Stomach (tissue), 9 donors: ENCODE results near the gene RHBG. TPM values are rescaled to one million over a fixed set of nuclear protein-coding genes. Genes with fewer than 3 reads are reported as not detected.

Source experiments
- DNase-seq, 2 donors: peaks; one replicate each; pipeline versions ENCODE4 v3.0.0 to v3.0.0-alpha.2; 2013 to 2019
- H3K27ac ChIP-seq, 5 donors: fragments of 200-600 bp in 4 of 5; sonication (generic) in 4 of 5; one replicate each; pipeline ENCODE4 v1.5.1; 2013 to 2019; ENCODE audit warnings: mild to moderate bottlenecking in 1 of 5, moderate library complexity in 1 of 5
- H3K27me3 ChIP-seq, 3 donors: fragments of 200-600 bp; sonication (generic); one replicate each; pipeline ENCODE4 v1.5.1; 2017 to 2019; ENCODE audit warnings: mixed run types in 1 of 3
- H3K36me3 ChIP-seq, 4 donors: fragments of 200-600 bp; sonication (generic); 1 replicate in 3 of 4; 2 replicates in 1 of 4; pipeline ENCODE4 v1.5.1; 2016 to 2019
- H3K4me1 ChIP-seq, 4 donors: fragments of 200-600 bp; sonication (generic); one replicate each; pipeline ENCODE4 v1.5.1; 2016 to 2019
- H3K4me3 ChIP-seq, 4 donors: fragments of 200-600 bp; sonication (generic) in 3 of 4; one replicate each; pipeline ENCODE4 v1.5.1; 2016 to 2019; ENCODE audit warnings: mild to moderate bottlenecking in 1 of 4
- H3K9me3 ChIP-seq, 4 donors: fragments of 200-600 bp; sonication (generic); one replicate each; pipeline ENCODE4 v1.5.1; 2016 to 2019
- CTCF ChIP-seq, 7 experiments: fragments of 450-650 bp in 4 of 7; fragments of 200-600 bp in 3 of 7; sonication (generic) in 3 of 7; IDR thresholded peaks; one replicate each; pipeline ENCODE4 v1.5.1; 2016 to 2019; ENCODE audit warnings: antibody characterized with exemption in 7 of 7, control low read depth in 2 of 7, mild to moderate bottlenecking in 1 of 7
- EP300 ChIP-seq: sonication (generic); formaldehyde crosslinking; IDR thresholded peaks from one replicate; pipeline ENCODE4 v1.6.1; 2017; ENCODE audit warnings: antibody characterized with exemption
- POLR2A ChIP-seq, 4 donors: fragments of 450-650 bp; IDR thresholded peaks; one replicate each; pipeline ENCODE4 v1.6.1; 2016; ENCODE audit warnings: antibody characterized with exemption in 4 of 4, control low read depth in 2 of 4, mild to moderate bottlenecking in 1 of 4, moderate library complexity in 1 of 4
- POLR2AphosphoS5 ChIP-seq, 3 donors: sonication (generic); formaldehyde crosslinking; IDR thresholded peaks; one replicate each; pipeline ENCODE4 v1.6.1; 2016; ENCODE audit warnings: antibody characterized with exemption in 3 of 3
- WGBS, 5 donors: extraction: QIAGEN DNeasy Blood & Tissue Kit in 3 of 5; methylation state at CpG; one replicate each; pipeline versions ENCODE4 v1.1.5 to v1.1.7; 2013 to 2018; 5-methylcytosine and 5-hydroxymethylcytosine counted together
- intact Hi-C: fragments of 100-400 bp; cut with DNase I; formaldehyde crosslinking; loops from one replicate; pipeline ENCODE4 v1.15.1; 2023; ENCODE audit warnings: low total_unique reads
- polyA plus RNA-seq, 3 donors: library from polyadenylated mRNA; stranded (reverse); fragments of 200-250 nt; gene quantifications; one replicate each; pipeline ENCODE4 v1.2.3, GENCODE V29; 2013
- total RNA-seq, 5 donors: library from RNA; depleted of rRNA; stranded (reverse); fragments of >200 nt; gene quantifications; one replicate each; pipeline versions ENCODE4 v1.1.0 to v1.2.3, GENCODE V29; 2014 to 2016
- donor health status: healthy with polysubstance abuse.
- donor health status: Bipolar disorder and iron deficiency.
- donor health status: healthy.

Gene RHBG
- total and polyA plus RNA-seq, 8 donors: 0.70 TPM; not detected in 7

GRCh38 chr1:156394835-156395461 is 25.9 kb downstream of the RHBG start:
- Histone ChIP-seq H3K27me3 (peaks cover 0 to 43% (median 21%) of the 10 kb centered on the region in 3 donors), H3K4me1 (no peaks in the 10 kb centered on the region), H3K9me3 (no peaks in the 10 kb centered on the region), H3K36me3 (no peaks in the 10 kb centered on the region), H3K4me3 (no peak overlapping the region), H3K27ac (no peak overlapping the region)
- intact Hi-C loops: no loop called here
- no peak for DNase-seq
- 71 to 78% (median 73%) methylated on average over 14 to 16 of the region's 16 CpGs for WGBS, 5 donors
- TF ChIP-seq POLR2AphosphoS5 (IDR thresholded peaks at IDR 0.05) (no peak), CTCF (IDR thresholded peaks at IDR 0.05) (no peak), EP300 (no peak), POLR2A (IDR thresholded peaks at IDR 0.05) (no peak)

GRCh38 chr1:156399355-156400125 is 30.5 kb downstream of the RHBG start:
- no peak for DNase-seq
- peaks cover 0 to 56% (median 20%) of the 10 kb centered on the region in 3 donors for H3K27me3 ChIP-seq
- intact Hi-C loops: no loop called here
- no peak overlapping the region for H3K4me3 ChIP-seq
- no peaks in the 10 kb centered on the region for H3K4me1 ChIP-seq
- no peak for TF ChIP-seq POLR2A (IDR thresholded peaks at IDR 0.05)
- no peak for TF ChIP-seq POLR2AphosphoS5 (IDR thresholded peaks at IDR 0.05)
- no peak for TF ChIP-seq CTCF (IDR thresholded peaks at IDR 0.05)
- no peak for TF ChIP-seq EP300
- H3K27ac ChIP-seq: no peak overlapping the region
- H3K36me3 ChIP-seq: no peaks in the 10 kb centered on the region
- WGBS, 5 donors: 74 to 80% (median 78%) methylated on average over 10 of the region's 10 CpGs
- no peaks in the 10 kb centered on the region for H3K9me3 ChIP-seq

- Histone ChIP-seq H3K27ac (no peak overlapping the region), H3K4me1 (no peaks in the 10 kb centered on the region), H3K4me3 (no peak overlapping the region), H3K27me3 (peaks cover 0 to 65% (median 27%) of the 10 kb centered on the region in 3 donors), H3K36me3 (no peaks in the 10 kb centered on the region), H3K9me3 (no peaks in the 10 kb centered on the region)
- TF ChIP-seq CTCF (IDR thresholded peaks at IDR 0.05) (no peak), POLR2AphosphoS5 (IDR thresholded peaks at IDR 0.05) (no peak), POLR2A (IDR thresholded peaks at IDR 0.05) (no peak), EP300 (no peak)
- WGBS, 5 donors: 51 to 75% (median 68%) methylated on average over 25 of the region's 25 CpGs
- intact Hi-C loops: no loop called here
- DNase-seq: no peak
These were observed 31.4 kb downstream of the RHBG start for GRCh38 chr1:156400191-156400935.

GRCh38 chr1:156401041-156401574 is 32.1 kb downstream of the RHBG start:
- H3K9me3 ChIP-seq: no peaks in the 10 kb centered on the region
- no peaks in the 10 kb centered on the region for H3K36me3 ChIP-seq
- DNase-seq: no peak
- intact Hi-C loops: no loop called here
- peaks cover 0 to 72% (median 34%) of the 10 kb centered on the region in 3 donors for H3K27me3 ChIP-seq
- no peak overlapping the region for H3K27ac ChIP-seq
- no peak overlapping the region for H3K4me3 ChIP-seq
- 53 to 84% (median 70%) methylated on average over 4 to 6 of the region's 6 CpGs for whole genome bisulfite sequencing, 5 donors
- no peak for TF ChIP-seq EP300
- TF ChIP-seq CTCF (IDR thresholded peaks at IDR 0.05): no peak
- TF ChIP-seq POLR2A (IDR thresholded peaks at IDR 0.05): no peak
- no peaks in the 10 kb centered on the region for H3K4me1 ChIP-seq
